A673 (cell line): Measurements from ENCODE around the gene TMOD1.

Experiments
- EZH2 ChIP-seq: fragments of 200-600 bp; sonication (generic); IDR thresholded peaks from 2 replicates; pipeline ENCODE4 v1.6.1; 2017; ENCODE audit warnings: borderline replicate concordance, low read depth, mild to moderate bottlenecking, mixed read lengths, antibody characterized with exemption, low read length; ENCODE audit not compliant: poor library complexity, severe bottlenecking
- TF ChIP-seq, protein P1 (sequence below): fragments of 300-800, 200-600 bp; sonication (generic); conservative IDR thresholded peaks from 2 replicates; pipeline ENCODE4 v1.5.1; 2017; ENCODE audit warnings: low read depth, mild to moderate bottlenecking, antibody characterized with exemption, low read length, moderate library complexity, mixed read lengths

DNA sequence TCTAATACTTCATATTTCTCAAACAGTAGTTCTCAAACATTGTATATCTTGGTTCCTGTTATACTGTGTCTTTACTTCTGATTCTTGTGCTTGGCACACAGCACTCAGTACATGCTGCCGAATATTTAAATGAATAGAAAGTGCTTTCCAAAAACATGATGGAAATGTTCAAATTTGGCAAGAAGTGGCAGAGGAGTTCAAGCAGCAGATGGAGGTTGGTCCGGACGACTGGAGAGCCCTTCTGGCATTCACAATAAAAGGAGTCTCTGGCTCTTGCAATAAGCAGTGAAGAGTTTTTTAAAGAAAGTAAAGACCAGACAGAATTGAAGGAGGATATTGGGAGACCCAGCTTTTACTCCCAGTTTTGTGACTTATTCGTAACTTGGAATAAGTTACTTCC is 95.4 kb downstream of the TMOD1 start:
- TF ChIP-seq, protein P1, sequence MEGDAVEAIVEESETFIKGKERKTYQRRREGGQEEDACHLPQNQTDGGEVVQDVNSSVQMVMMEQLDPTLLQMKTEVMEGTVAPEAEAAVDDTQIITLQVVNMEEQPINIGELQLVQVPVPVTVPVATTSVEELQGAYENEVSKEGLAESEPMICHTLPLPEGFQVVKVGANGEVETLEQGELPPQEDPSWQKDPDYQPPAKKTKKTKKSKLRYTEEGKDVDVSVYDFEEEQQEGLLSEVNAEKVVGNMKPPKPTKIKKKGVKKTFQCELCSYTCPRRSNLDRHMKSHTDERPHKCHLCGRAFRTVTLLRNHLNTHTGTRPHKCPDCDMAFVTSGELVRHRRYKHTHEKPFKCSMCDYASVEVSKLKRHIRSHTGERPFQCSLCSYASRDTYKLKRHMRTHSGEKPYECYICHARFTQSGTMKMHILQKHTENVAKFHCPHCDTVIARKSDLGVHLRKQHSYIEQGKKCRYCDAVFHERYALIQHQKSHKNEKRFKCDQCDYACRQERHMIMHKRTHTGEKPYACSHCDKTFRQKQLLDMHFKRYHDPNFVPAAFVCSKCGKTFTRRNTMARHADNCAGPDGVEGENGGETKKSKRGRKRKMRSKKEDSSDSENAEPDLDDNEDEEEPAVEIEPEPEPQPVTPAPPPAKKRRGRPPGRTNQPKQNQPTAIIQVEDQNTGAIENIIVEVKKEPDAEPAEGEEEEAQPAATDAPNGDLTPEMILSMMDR = no peak
- TF ChIP-seq EZH2 = no peak
